T1000 (cell line): ENCODE data around the gene PCDHAC1.
"Not testable (repeated sequence)": the region's sequence is repeated elsewhere in the genome, so short reads cannot be mapped to it uniquely, and the experiment has no call there.

Experiments used
- DNase-seq: peaks from one replicate; lab custom pipeline; 2025; ENCODE audit warnings: mixed read lengths; lab: John Stamatoyannopoulos, UW

The PCDHAC1 gene

GRCh38 chr5:140925806-140926442, at the start of gene PCDHAC1:
Gene PCDHAC1, plus strand, starts transcription at chr5:140926299. Its CDS starts 594 bp downstream, at chr5:140926893.
- no peak for DNase-seq

GRCh38 chr5:140876541-140877261, 49.4 kb upstream of the PCDHAC1 start:
- DNase-seq, result not testable (repeated sequence)

GRCh38 chr5:140877262-140877581, 48.9 kb upstream of the PCDHAC1 start:
- no peak for DNase-seq

GRCh38 chr5:140881889-140882590, 44.1 kb upstream of the PCDHAC1 start, which contains the start of gene PCDHA13:
Gene PCDHA13, plus strand, starts transcription at chr5:140882124. Its CDS starts 145 bp downstream, at chr5:140882269.
- no peak for DNase-seq

GRCh38 chr5:140882591-140882899, 43.6 kb upstream of the PCDHAC1 start:
- no peak for DNase-seq

- DNase-seq, result no peak
These were observed 42.7 kb upstream of the PCDHAC1 start for GRCh38 chr5:140883373-140883772.

GRCh38 chr5:140883927-140884697, 42.0 kb upstream of the PCDHAC1 start:
- DNase-seq, result no peak

- DNase-seq, result no peak
These were observed 9.8 kb upstream of the PCDHAC1 start for GRCh38 chr5:140916325-140916724.

GRCh38 chr5:140923601-140924000, 2.5 kb upstream of the PCDHAC1 start:
- DNase-seq, result no peak

- no peak for DNase-seq
These were observed 536 bp downstream of the PCDHAC1 start for GRCh38 chr5:140926443-140927227.

- no peak for DNase-seq
These were observed 1.1 kb downstream of the PCDHAC1 start for GRCh38 chr5:140927228-140927573.

- no peak for DNase-seq
These were observed 9.0 kb downstream of the PCDHAC1 start for GRCh38 chr5:140934964-140935606.

GRCh38 chr5:140946578-140946977, 20.5 kb downstream of the PCDHAC1 start:
- no peak for DNase-seq

GRCh38 chr5:140951636-140952035, 25.5 kb downstream of the PCDHAC1 start:
- no peak for DNase-seq

GRCh38 chr5:140953234-140953633, 27.1 kb downstream of the PCDHAC1 start:
- no peak for DNase-seq

- no peak for DNase-seq
These were observed 36.1 kb downstream of the PCDHAC1 start for GRCh38 chr5:140962190-140962589.

- no peak for DNase-seq
These were observed 38.3 kb downstream of the PCDHAC1 start for GRCh38 chr5:140964356-140964755.

GRCh38 chr5:140965905-140966292, 39.8 kb downstream of the PCDHAC1 start:
- no peak for DNase-seq

GRCh38 chr5:140966293-140967225, 40.5 kb downstream of the PCDHAC1 start, which contains the start of gene PCDHAC2:
Gene PCDHAC2, plus strand, starts transcription at chr5:140966476. Its CDS starts 291 bp downstream, at chr5:140966767.
- DNase-seq, result no peak
